ENCODE data around the gene TRIM37. TPM values are rescaled to one million over a fixed set of nuclear protein-coding genes. Genes with fewer than 3 reads are reported as not detected.
A peak's percentile ranks its signal among the peaks of the same experiment; 100 is the strongest.

Gene TRIM37
- polyA plus RNA-seq, 6 donors from 2014 or later, result 4.9 to 8.5 (median 6.9) TPM

DNA sequence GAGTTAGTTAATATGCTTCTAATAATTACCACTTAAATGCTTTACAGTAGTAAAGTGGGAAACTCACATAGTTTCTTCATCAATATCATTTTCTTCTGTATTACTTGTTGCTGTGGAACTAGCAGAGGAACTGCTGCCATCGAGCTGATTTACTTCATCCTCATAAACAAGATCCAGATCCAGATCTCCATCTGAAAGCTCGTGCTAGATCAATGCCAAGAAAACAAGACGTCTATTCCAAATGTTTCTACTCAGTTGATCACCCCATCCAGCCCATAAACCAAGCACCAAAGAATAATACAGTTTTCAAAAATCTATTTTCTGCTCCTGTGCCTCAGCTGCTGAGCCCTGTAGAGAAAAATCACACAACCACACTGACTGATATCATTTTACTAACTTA, 59.1 kb downstream of the TRIM37 start:
- peaks cover 8 to 31% of the 10 kb centered on the region in 2 donors for H3K36me3 Mint-ChIP-seq
- H3K4me1 Mint-ChIP-seq, result no peaks in the 10 kb centered on the region
- no peak overlapping the region for H3K4me3 Mint-ChIP-seq
- no peaks in the 10 kb centered on the region for H3K27me3 Mint-ChIP-seq
- peak overlapping the region in 1 of 6 donors; percentile 79 for H3K27ac Mint-ChIP-seq
- no peak for DNase-seq
- H3K9me3 Mint-ChIP-seq, result no peaks in the 10 kb centered on the region
- no peak for ATAC-seq (ENCODE audit: low read depth in 2 of 2)

DNA sequence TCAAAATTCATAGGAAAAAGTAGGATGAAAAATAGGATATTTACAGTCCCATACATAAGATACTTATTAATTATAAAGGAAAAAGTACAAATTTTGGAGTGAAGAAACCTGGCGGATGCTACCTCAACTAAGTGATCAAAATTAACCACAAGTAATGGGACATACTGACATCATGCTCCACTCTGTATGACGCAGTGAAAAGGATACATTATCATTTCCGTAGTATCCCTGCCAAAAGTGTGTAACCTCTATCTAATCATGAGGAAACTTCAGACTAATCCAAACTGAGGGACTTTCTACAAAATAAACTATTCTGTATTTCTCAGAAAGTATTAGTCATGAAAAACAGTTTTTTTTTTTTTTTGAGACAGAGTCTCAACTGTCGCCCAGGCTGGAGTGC, 60.5 kb downstream of the TRIM37 start:
- no peaks in the 10 kb centered on the region for H3K4me1 Mint-ChIP-seq
- no peak overlapping the region for H3K4me3 Mint-ChIP-seq
- DNase-seq, result no peak
- H3K36me3 Mint-ChIP-seq, result peaks cover 8 to 27% of the 10 kb centered on the region in 2 donors
- H3K27ac Mint-ChIP-seq, result no peak overlapping the region
- no peaks in the 10 kb centered on the region for H3K9me3 Mint-ChIP-seq
- ATAC-seq (ENCODE audit: low read depth in 2 of 2), result no peak
- H3K27me3 Mint-ChIP-seq, result no peaks in the 10 kb centered on the region

DNA sequence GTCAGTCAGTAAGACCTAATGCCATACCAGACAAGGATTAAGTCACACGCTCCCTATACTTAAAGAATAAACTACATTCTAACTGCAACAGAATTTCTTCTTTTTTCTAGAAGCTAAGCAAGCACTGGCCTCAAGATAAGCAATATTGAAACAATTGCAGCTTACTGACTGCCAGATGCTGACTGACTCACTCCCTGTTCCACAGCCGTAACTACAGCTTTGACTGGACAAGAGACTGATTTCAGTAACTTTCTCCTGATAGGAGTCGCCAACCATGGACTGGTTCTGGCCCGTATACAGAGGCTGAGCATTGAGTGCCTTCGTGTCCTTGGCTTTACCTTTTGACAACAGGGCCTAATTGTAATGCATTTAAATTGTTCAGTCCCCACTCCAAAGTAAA, 67.9 kb downstream of the TRIM37 start:
- DNase-seq (no peak), ATAC-seq (ENCODE audit: low read depth in 2 of 2) (no peak)
- Mint-ChIP-seq H3K27ac (no peak overlapping the region), H3K4me3 (no peak overlapping the region), H3K9me3 (no peaks in the 10 kb centered on the region), H3K27me3 (no peaks in the 10 kb centered on the region), H3K36me3 (peaks cover 10 to 27% of the 10 kb centered on the region in 2 donors), H3K4me1 (no peaks in the 10 kb centered on the region)

DNA sequence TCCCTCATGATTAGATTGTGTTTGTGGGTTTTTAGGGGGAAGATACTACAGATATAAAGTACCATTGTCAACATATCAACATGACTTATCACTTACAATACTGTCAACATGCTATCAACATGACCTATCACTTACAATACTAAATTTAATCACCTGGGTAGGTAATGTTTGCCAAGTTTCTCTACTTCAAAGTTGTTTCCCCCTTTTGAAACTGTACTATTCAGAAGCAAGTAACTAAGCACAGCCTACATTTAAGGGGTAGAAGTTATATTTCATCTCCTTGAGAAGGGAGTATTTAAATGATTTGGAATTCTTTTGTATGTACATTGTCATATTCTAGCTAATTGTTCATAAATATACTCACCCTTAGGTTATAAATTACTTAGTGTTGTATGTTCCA, 68.7 kb downstream of the TRIM37 start:
- peaks cover 10 to 24% of the 10 kb centered on the region in 2 donors for H3K36me3 Mint-ChIP-seq
- H3K4me1 Mint-ChIP-seq, result no peaks in the 10 kb centered on the region
- ATAC-seq (ENCODE audit: low read depth in 2 of 2) (no peak), DNase-seq (no peak)
- no peaks in the 10 kb centered on the region for H3K27me3 Mint-ChIP-seq
- no peaks in the 10 kb centered on the region for H3K9me3 Mint-ChIP-seq
- H3K27ac Mint-ChIP-seq, result no peak overlapping the region
- no peak overlapping the region for H3K4me3 Mint-ChIP-seq

- Mint-ChIP-seq H3K27ac (no peak overlapping the region), H3K27me3 (no peaks in the 10 kb centered on the region), H3K9me3 (no peaks in the 10 kb centered on the region), H3K4me1 (peaks cover 6 to 10% (median 7%) of the 10 kb centered on the region in 3 donors), H3K36me3 (peaks cover 5 to 8% of the 10 kb centered on the region in 2 donors), H3K4me3 (no peak overlapping the region)
- ATAC-seq (ENCODE audit: low read depth in 2 of 2) (no peak), DNase-seq (no peak)
Observed at GRCh38 chr17:59030811-59031210, 75.9 kb downstream of the TRIM37 start.

DNA sequence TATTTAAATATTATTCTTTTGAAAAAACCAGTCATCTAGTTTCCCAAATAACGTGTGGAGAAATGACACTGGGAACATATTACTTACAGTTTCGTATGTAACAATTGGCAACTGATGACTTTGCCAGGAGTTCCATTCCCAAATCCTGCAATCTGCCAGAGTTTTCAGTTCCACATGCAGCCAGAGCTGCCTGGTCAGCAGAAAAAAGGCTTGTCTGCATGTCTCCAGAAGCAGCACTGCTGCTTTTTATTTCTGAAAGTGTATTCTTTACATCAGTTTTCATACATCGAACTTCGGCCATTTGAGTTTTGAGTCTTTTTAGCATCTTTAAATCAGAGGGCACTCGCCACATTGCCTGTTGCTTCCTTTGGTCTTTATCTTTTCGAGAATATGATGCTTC, 78.4 kb downstream of the TRIM37 start:
- ATAC-seq (ENCODE audit: low read depth in 2 of 2) (no peak), DNase-seq (no peak)
- Mint-ChIP-seq H3K27me3 (no peaks in the 10 kb centered on the region), H3K9me3 (no peaks in the 10 kb centered on the region), H3K27ac (peak overlapping the region in 1 of 6 donors; percentile 29), H3K4me3 (no peak overlapping the region), H3K4me1 (peaks cover 6 to 12% (median 7%) of the 10 kb centered on the region in 3 donors), H3K36me3 (peaks cover 4 to 8% of the 10 kb centered on the region in 2 donors)

DNA sequence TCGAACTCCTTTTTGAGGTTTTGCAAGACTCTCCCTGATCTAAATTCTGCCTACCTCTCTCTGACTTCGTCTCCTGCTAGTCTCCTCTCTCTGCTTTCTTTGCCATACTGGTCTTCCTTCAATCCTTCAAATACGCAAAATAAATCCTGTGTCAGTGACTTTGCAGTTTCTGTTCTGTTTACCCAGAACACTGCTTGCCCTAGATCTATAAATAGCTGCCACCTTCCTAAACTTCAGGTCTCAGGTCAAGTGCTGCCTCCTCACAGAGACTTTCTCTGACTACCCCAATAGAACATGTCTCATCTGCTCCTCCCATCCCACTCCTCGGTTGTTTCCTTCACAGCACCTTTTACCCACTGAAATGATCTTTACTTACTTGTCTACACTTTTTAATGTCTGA, 78.9 kb downstream of the TRIM37 start:
- H3K9me3 Mint-ChIP-seq, result no peaks in the 10 kb centered on the region
- DNase-seq (no peak), ATAC-seq (ENCODE audit: low read depth in 2 of 2) (no peak)
- H3K27ac Mint-ChIP-seq, result peak overlapping the region in 4 of 6 donors; percentile 29 to 90 (median 83)
- H3K27me3 Mint-ChIP-seq, result no peaks in the 10 kb centered on the region
- peaks cover 6 to 12% (median 7%) of the 10 kb centered on the region in 3 donors for H3K4me1 Mint-ChIP-seq
- peaks cover 4 to 8% of the 10 kb centered on the region in 2 donors for H3K36me3 Mint-ChIP-seq
- H3K4me3 Mint-ChIP-seq, result no peak overlapping the region

- Mint-ChIP-seq H3K9me3 (peaks cover 0 to 3% (median 0%) of the 10 kb centered on the region in 7 donors), H3K36me3 (peaks cover 0 to 8% of the 10 kb centered on the region in 2 donors), H3K4me1 (peaks cover 6 to 12% (median 7%) of the 10 kb centered on the region in 3 donors), H3K27ac (peak overlapping the region in 4 of 6 donors; percentile 6 to 42 (median 22)), H3K4me3 (no peak overlapping the region), H3K27me3 (no peaks in the 10 kb centered on the region)
- ATAC-seq (ENCODE audit: low read depth in 2 of 2) (no peak), DNase-seq (no peak)
Observed at GRCh38 chr17:59026176-59026939, 80.3 kb downstream of the TRIM37 start.

GRCh38 chr17:59024916-59025315, 81.8 kb downstream of the TRIM37 start:
- H3K36me3 Mint-ChIP-seq, result peaks cover 0 to 8% of the 10 kb centered on the region in 2 donors
- H3K27ac Mint-ChIP-seq, result no peak overlapping the region
- peaks cover 0 to 6% (median 0%) of the 10 kb centered on the region in 7 donors for H3K9me3 Mint-ChIP-seq
- H3K4me1 Mint-ChIP-seq, result peaks cover 6 to 12% (median 7%) of the 10 kb centered on the region in 3 donors
- ATAC-seq (ENCODE audit: low read depth in 2 of 2) (no peak), DNase-seq (no peak)
- H3K27me3 Mint-ChIP-seq, result no peaks in the 10 kb centered on the region
- no peak overlapping the region for H3K4me3 Mint-ChIP-seq

DNA sequence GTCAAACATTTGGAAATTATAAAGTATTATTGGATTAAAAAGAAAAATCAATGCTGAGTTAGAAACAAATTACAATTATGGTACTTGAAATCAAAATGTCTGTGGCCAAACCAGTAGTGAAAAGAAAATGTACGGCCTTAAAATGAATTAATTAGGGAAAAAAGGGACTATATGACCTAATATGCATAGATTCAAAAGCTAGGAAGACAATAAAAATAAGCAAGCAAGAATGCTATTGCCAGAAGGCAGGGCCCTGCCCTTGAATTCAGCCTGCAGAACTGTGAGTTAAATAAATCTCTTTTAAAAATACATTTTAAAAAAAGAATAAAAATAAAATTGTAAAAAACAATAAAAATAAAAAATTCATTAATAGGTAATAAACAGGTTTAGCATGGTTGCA, 88.7 kb downstream of the TRIM37 start:
- peaks cover 0 to 6% (median 0%) of the 10 kb centered on the region in 7 donors for H3K9me3 Mint-ChIP-seq
- no peak overlapping the region for H3K4me3 Mint-ChIP-seq
- no peaks in the 10 kb centered on the region for H3K4me1 Mint-ChIP-seq
- H3K27me3 Mint-ChIP-seq, result no peaks in the 10 kb centered on the region
- peak overlapping the region in 1 of 6 donors; percentile 74 for H3K27ac Mint-ChIP-seq
- H3K36me3 Mint-ChIP-seq, result peaks cover 0 to 10% of the 10 kb centered on the region in 2 donors
- no peak for ATAC-seq (ENCODE audit: low read depth in 2 of 2)
- DNase-seq, result no peak

DNA sequence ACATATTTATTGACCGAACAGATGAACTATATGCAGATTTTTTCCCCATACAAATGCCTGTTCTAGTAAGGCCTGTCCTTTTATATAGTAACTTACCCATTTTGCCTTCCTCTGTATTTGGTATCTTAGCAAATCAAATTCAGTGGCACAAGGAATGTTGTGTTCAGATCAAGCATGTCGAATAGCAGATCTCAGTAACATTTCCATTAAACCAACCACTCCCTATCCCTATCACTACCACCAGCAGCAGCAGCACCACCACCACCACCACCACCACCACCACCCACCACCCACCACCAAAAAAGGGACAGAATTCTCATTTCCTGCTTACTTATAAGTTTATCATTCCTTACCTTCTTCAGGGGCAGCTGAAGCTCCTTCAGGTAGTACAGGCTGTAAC, 94.7 kb downstream of the TRIM37 start:
- Mint-ChIP-seq H3K27ac (no peak overlapping the region), H3K9me3 (no peaks in the 10 kb centered on the region), H3K27me3 (no peaks in the 10 kb centered on the region), H3K4me3 (no peak overlapping the region), H3K4me1 (no peaks in the 10 kb centered on the region), H3K36me3 (peaks cover 0 to 14% of the 10 kb centered on the region in 2 donors)
- DNase-seq, result no peak
- no peak for ATAC-seq (ENCODE audit: low read depth in 2 of 2)

DNA sequence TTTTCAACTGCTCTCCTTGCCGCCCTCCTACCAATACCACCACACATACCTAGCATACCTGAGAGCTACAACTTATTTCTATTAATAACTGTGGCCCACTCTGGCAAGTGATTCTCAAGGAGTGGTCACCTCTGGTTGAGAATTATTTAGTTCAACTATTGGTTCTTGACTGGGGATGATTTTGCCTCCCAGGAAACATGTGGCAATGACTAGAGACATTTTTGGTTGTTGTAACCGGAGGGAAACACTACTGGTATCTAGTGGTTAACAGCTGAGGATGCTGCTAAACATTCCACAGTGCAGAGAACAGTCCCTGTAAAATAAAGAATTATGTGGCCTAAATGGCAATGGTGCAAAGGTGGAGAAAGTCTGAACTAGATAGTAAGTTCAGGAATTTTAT, 96.7 kb downstream of the TRIM37 start:
- H3K4me1 Mint-ChIP-seq, result peaks cover 0 to under 1% (median 0%) of the 10 kb centered on the region in 3 donors
- no peak overlapping the region for H3K4me3 Mint-ChIP-seq
- H3K27ac Mint-ChIP-seq, result peak overlapping the region in 1 of 6 donors; percentile 72
- ATAC-seq (ENCODE audit: low read depth in 2 of 2) (no peak), DNase-seq (no peak)
- H3K27me3 Mint-ChIP-seq, result no peaks in the 10 kb centered on the region
- peaks cover 0 to 14% of the 10 kb centered on the region in 2 donors for H3K36me3 Mint-ChIP-seq
- no peaks in the 10 kb centered on the region for H3K9me3 Mint-ChIP-seq

- Mint-ChIP-seq H3K4me3 (no peak overlapping the region), H3K4me1 (peaks cover 0 to 6% (median 3%) of the 10 kb centered on the region in 3 donors), H3K36me3 (peaks cover 0 to 8% of the 10 kb centered on the region in 2 donors), H3K27me3 (no peaks in the 10 kb centered on the region), H3K27ac (no peak overlapping the region), H3K9me3 (no peaks in the 10 kb centered on the region)
- no peak for ATAC-seq (ENCODE audit: low read depth in 2 of 2)
- no peak for DNase-seq
Observed at GRCh38 chr17:59008737-59009136, 97.9 kb downstream of the TRIM37 start.

DNA sequence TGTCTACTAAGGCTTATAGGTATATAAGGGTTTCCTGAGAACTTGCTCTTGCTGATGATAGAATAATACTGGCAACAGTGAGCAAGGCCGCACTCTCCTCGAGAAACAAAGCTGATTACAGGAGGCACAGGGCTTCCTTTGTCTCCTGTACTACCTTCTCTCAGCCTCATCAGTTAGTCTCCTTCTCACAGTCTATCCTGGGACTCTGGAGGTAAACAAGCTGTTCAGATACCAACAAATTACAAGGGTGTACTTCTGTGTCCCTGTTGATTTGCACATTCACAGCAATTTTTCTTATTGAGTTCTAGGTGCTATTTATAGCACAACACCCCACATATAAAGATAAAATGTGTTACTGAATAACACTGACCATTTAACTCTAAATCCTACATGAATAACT, 98.7 kb downstream of the TRIM37 start:
- H3K4me3 Mint-ChIP-seq, result no peak overlapping the region
- no peak for ATAC-seq (ENCODE audit: low read depth in 2 of 2)
- peaks cover 0 to 6% (median 3%) of the 10 kb centered on the region in 3 donors for H3K4me1 Mint-ChIP-seq
- no peaks in the 10 kb centered on the region for H3K27me3 Mint-ChIP-seq
- no peak for DNase-seq
- H3K36me3 Mint-ChIP-seq, result peaks cover 0 to 5% of the 10 kb centered on the region in 2 donors
- peak overlapping the region in 2 of 6 donors; percentile 40 to 47 for H3K27ac Mint-ChIP-seq
- no peaks in the 10 kb centered on the region for H3K9me3 Mint-ChIP-seq

Data from naive B cell (primary cell).